Measurements from ENCODE around the gene GPR78.

The GPR78 gene

DNA sequence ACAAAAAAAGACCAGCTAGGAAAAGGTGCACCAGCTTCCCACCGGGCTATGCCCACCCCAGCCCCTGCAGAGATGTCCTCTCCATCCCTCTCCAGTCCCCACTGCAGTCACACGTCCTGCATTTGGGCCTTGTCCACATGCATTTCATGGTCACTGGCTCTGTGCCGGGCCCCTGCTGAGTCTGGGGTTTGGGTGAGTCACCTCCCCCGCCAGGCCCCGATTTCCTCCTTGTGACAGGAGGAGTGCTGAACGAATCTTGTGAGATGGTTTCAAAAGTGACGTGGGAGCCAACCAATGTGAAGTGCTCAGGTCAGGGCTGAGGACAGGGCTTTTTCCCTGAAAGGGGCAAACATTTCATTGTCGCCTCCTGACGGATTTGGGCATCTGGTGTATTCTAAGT lies 19.5 kb downstream of the GPR78 start:
- no peak overlapping the region for H3K4me3 ChIP-seq (ENCODE audit: low read length)
- peak; percentile 42 for DNase-seq (ENCODE audit: low read depth)
- no peak for TF ChIP-seq CTCF (conservative IDR thresholded peaks at IDR 0.05; ENCODE audit: low read depth, low read length)

- TF ChIP-seq CTCF (conservative IDR thresholded peaks at IDR 0.05; ENCODE audit: low read depth, low read length) = no peak
Measured at GRCh38 chr4:8600266-8600665, 20.1 kb downstream of the GPR78 start.

GRCh38 chr4:8600686-8601085 lies 20.5 kb downstream of the GPR78 start:
- DNase-seq (ENCODE audit: low read depth) = no peak
- H3K4me3 ChIP-seq (ENCODE audit: low read length) = no peak overlapping the region
- no peak for TF ChIP-seq CTCF (conservative IDR thresholded peaks at IDR 0.05; ENCODE audit: low read depth, low read length)

More at GRCh38 chr4:8600266-8600665, 20.1 kb downstream of the GPR78 start:
- no peak for DNase-seq (ENCODE audit: low read depth)
- H3K4me3 ChIP-seq (ENCODE audit: low read length) = no peak overlapping the region

DNA sequence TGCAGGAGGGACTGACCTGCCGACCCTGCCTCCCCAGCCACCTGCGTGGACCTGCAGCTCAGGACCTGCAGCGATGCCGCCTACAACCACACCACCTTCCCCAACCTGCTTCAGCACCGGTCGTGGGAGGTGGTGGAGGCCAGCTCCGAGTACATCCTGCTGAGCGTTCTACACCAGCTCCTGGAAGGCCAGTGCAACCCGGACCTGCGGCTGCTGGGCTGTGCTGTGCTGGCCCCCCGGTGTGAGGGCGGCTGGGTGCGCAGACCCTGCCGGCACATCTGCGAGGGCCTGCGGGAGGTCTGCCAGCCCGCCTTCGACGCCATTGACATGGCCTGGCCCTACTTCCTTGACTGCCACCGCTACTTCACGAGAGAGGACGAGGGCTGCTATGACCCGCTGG lies 20.9 kb downstream of the GPR78 start:
- no peak for TF ChIP-seq CTCF (conservative IDR thresholded peaks at IDR 0.05; ENCODE audit: low read depth, low read length)
- DNase-seq (ENCODE audit: low read depth) = no peak

DNA sequence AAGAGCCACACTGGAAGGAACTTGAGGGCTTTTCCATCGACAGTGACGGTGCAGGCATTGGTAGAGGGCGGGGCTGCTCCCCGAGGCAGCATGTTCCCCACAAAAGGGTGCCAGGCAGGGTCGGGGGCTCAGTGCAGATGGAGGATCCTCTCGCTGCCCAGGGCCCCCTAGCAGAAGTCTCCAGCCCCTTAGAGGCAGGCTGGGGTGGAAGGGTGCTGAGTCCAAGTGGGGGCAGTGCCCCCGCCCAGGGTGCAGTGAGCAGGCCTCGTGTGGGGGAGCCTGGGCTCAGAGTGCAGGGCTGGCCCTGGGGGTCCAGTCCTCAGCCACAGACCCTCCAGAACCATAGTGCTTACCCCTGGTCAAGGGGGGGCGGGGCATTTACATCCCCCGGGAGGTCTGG lies 21.4 kb downstream of the GPR78 start:
- no peak for DNase-seq (ENCODE audit: low read depth)
- no peak overlapping the region for H3K4me3 ChIP-seq (ENCODE audit: low read length)
- no peak for TF ChIP-seq CTCF (conservative IDR thresholded peaks at IDR 0.05; ENCODE audit: low read depth, low read length)

More for the DNA sequence above, 20.9 kb downstream of the GPR78 start:
- no peak overlapping the region for H3K4me3 ChIP-seq (ENCODE audit: low read length)

DNA sequence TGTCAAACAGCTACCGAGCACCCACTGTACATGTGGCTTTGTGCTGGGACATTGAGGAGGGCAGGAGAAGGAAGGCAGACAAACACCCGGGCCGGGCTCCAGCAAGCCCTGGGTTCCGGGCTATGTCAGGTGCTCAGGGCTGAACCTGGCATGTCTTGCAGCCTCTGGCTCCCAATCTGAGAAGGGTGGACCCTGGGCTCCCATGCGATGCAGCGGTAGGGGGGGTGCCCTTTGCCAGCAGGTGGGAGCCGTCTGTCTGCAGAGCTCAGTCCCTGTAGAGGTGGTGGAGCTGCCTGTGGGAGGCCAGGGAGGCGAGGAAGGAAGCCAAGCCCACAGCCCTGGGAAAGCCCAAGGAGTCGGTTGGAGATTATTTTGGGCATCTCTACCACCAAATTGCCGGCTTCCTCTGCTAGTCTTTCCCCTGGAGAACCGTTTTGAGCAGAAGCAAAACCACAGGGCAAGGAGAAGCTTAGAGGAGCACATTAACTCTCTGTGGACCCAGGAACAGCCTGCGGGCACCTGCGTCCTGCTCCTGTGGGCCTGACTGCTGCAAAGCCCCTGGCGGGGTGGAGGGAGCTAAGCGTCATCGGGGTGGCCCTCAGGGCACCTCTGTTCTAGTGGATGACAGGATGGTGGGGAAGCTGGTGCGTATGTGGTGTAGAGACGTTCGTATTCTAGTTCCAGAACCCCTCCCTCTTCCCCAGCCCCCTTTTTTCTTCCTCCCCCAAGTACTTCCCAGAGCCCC lies 22.7 kb downstream of the GPR78 start:
- no peak for TF ChIP-seq CTCF (conservative IDR thresholded peaks at IDR 0.05; ENCODE audit: low read depth, low read length)
- DNase-seq (ENCODE audit: low read depth) = no peak
- no peak overlapping the region for H3K4me3 ChIP-seq (ENCODE audit: low read length)

DNA sequence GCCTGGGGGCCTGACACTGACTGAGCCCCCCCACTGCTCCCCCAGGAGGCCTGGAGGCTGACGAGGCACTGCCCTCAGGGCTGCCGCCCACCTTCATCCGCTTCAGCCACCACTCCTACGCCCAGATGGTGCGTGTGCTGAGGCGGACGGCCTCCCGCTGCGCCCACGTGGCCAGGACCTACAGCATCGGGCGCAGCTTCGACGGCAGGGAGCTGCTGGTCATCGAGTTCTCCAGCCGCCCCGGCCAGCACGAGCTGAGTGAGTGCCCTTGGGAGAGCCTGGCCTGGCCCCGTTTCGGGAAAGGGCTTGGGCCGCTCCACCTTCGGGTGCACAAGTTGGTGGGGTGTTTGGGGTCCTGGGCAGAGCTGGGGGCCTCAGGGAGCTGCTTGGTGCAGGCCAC lies 23.7 kb downstream of the GPR78 start:
- DNase-seq (ENCODE audit: low read depth) = no peak

More for the DNA sequence above, 23.7 kb downstream of the GPR78 start:
- no peak overlapping the region for H3K4me3 ChIP-seq (ENCODE audit: low read length)
- TF ChIP-seq CTCF (conservative IDR thresholded peaks at IDR 0.05; ENCODE audit: low read depth, low read length) = no peak
